Nephron (organoid): ENCODE data around the gene CPLX1.
"Not testable (repeated sequence)": the region's sequence is repeated elsewhere in the genome, so short reads cannot be mapped to it uniquely, and the experiment has no call there.

ENCODE experiments used
- H3K27ac Mint-ChIP-seq, 3 experiments: 2 replicates each; pipeline ENCODE4 v1.8.0; 2020; ENCODE audit warnings: mixed read lengths in 3 of 3, mild to moderate bottlenecking in 2 of 3, moderate library complexity in 1 of 3
- H3K27me3 Mint-ChIP-seq: 2 replicates; pipeline ENCODE4 v1.8.0; 2021; ENCODE audit warnings: low read depth, mild to moderate bottlenecking, moderate library complexity, mixed read lengths
- H3K36me3 Mint-ChIP-seq: 2 replicates; pipeline ENCODE4 v1.8.0; 2020; ENCODE audit warnings: low read depth, mixed read lengths
- H3K4me1 Mint-ChIP-seq: 2 replicates; pipeline ENCODE4 v1.8.0; 2020; ENCODE audit warnings: mixed read lengths
- H3K4me3 Mint-ChIP-seq, 3 experiments: 2 replicates each; pipeline ENCODE4 v1.8.0; 2020; ENCODE audit warnings: mild to moderate bottlenecking in 3 of 3, mixed read lengths in 3 of 3, moderate library complexity in 2 of 3
- H3K9me3 Mint-ChIP-seq: 2 replicates; pipeline ENCODE4 v1.8.0; 2020; ENCODE audit warnings: mixed read lengths
- CTCF ChIP-seq, 3 experiments: fragments of 200-600 bp; sonication (generic); IDR thresholded peaks; one replicate each; pipeline ENCODE4 v1.5.0; 2021; ENCODE audit warnings: antibody characterized with exemption in 3 of 3; ENCODE audit not compliant: unreplicated experiment in 3 of 3

The CPLX1 gene

GRCh38 chr4:763191-763810 is 62.6 kb downstream of the CPLX1 start:
- H3K27ac Mint-ChIP-seq = peak overlapping the region in 1 of 3 experiments; percentile 56
- peaks cover 87% of the 10 kb centered on the region for H3K36me3 Mint-ChIP-seq
- no peak overlapping the region for H3K4me3 Mint-ChIP-seq
- peaks cover 13% of the 10 kb centered on the region for H3K4me1 Mint-ChIP-seq
- peaks cover 3% of the 10 kb centered on the region for H3K27me3 Mint-ChIP-seq
- H3K9me3 Mint-ChIP-seq = peaks cover 19% of the 10 kb centered on the region
- no peak for TF ChIP-seq CTCF (IDR thresholded peaks at IDR 0.05; ENCODE audit: unreplicated experiment in 3 of 3)

GRCh38 chr4:762211-763190 is 63.4 kb downstream of the CPLX1 start:
- peaks cover 19% of the 10 kb centered on the region for H3K9me3 Mint-ChIP-seq
- peak in 1 of 3 experiments; percentile 19 for TF ChIP-seq CTCF (IDR thresholded peaks at IDR 0.05; ENCODE audit: unreplicated experiment in 3 of 3)
- H3K36me3 Mint-ChIP-seq = peaks cover 87% of the 10 kb centered on the region
- H3K27ac Mint-ChIP-seq = peak overlapping the region in 2 of 3 experiments; percentile 12 to 27
- no peak overlapping the region for H3K4me3 Mint-ChIP-seq
- H3K4me1 Mint-ChIP-seq = peaks cover 13% of the 10 kb centered on the region
- peaks cover 3% of the 10 kb centered on the region for H3K27me3 Mint-ChIP-seq

GRCh38 chr4:761739-762138 is 64.2 kb downstream of the CPLX1 start:
- no peak overlapping the region for H3K4me3 Mint-ChIP-seq
- peaks cover 3% of the 10 kb centered on the region for H3K27me3 Mint-ChIP-seq
- peaks cover 87% of the 10 kb centered on the region for H3K36me3 Mint-ChIP-seq
- TF ChIP-seq CTCF (IDR thresholded peaks at IDR 0.05; ENCODE audit: unreplicated experiment in 3 of 3) = no peak
- peaks cover 19% of the 10 kb centered on the region for H3K9me3 Mint-ChIP-seq
- H3K27ac Mint-ChIP-seq = no peak overlapping the region
- H3K4me1 Mint-ChIP-seq = peaks cover 13% of the 10 kb centered on the region

- H3K27ac Mint-ChIP-seq = no peak overlapping the region
- peaks cover 3% of the 10 kb centered on the region for H3K27me3 Mint-ChIP-seq
- peaks cover 19% of the 10 kb centered on the region for H3K9me3 Mint-ChIP-seq
- TF ChIP-seq CTCF (IDR thresholded peaks at IDR 0.05; ENCODE audit: unreplicated experiment in 3 of 3) = no peak
- no peak overlapping the region for H3K4me3 Mint-ChIP-seq
- H3K4me1 Mint-ChIP-seq = peaks cover 13% of the 10 kb centered on the region
- peaks cover 87% of the 10 kb centered on the region for H3K36me3 Mint-ChIP-seq
Observed at GRCh38 chr4:761086-761485, 64.8 kb downstream of the CPLX1 start.

GRCh38 chr4:760616-761015 is 65.3 kb downstream of the CPLX1 start:
- Mint-ChIP-seq H3K4me3 (no peak overlapping the region), H3K27ac (peak overlapping the region in 2 of 3 experiments; percentile 30 to 31), H3K36me3 (peaks cover 83% of the 10 kb centered on the region), H3K9me3 (peaks cover 19% of the 10 kb centered on the region), H3K27me3 (peaks cover 3% of the 10 kb centered on the region), H3K4me1 (peaks cover 13% of the 10 kb centered on the region)
- no peak for TF ChIP-seq CTCF (IDR thresholded peaks at IDR 0.05; ENCODE audit: unreplicated experiment in 3 of 3)

GRCh38 chr4:759810-760209 is 66.1 kb downstream of the CPLX1 start:
- Mint-ChIP-seq H3K9me3 (peaks cover 19% of the 10 kb centered on the region), H3K36me3 (peaks cover 85% of the 10 kb centered on the region)

More at GRCh38 chr4:759810-760209, 66.1 kb downstream of the CPLX1 start:
- not testable (repeated sequence) for H3K27me3 Mint-ChIP-seq, H3K4me3 Mint-ChIP-seq
- Mint-ChIP-seq H3K27ac (peak overlapping the region in 2 of 3 experiments; percentile 30 to 31), H3K4me1 (peaks cover 19% of the 10 kb centered on the region)
